Measurements from ENCODE around the gene GLMP.

GLMP gene

DNA sequence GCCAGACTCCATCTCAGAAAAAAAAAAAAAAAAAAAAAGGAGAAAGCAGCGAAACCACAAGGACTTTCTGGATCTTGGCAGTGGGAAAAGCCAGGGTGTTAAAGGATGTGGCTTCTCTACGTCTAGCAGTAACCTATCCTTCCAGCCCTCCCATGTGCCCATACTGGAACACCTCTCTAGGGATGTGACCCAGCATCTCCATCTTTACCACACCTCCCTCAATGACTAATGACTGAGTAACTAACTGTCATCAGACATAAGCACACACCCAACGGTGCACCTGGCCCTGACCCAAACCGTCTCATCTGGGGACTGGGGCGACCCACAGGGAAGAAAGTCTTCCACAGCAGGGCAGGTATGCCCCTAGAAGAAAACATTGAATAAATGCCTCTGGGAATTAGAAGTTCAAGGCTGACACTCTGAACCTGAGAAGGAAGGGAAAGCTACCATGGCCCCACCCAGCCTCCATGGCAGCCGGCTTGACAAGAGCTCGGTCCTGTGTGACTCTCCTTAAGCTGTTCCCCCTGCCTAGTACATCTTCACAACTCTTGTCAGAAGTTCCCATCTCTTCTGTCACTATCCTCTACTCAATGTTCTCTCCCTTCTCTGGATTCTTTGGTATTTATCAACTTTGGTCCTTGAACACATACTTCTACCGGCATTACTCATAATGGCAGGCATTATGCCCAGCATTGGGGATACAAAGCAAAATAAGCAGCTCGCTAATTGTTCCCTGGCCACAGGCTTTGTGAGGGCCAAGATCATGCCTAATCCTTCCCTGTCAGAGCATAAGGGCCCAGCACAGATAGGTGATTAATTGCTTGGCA, 32.8 kb downstream of the GLMP start:
- TF ChIP-seq ZNF274 (IDR thresholded peaks at IDR 0.05; ENCODE audit: low read depth, low read length) (no peak), SUZ12 (IDR thresholded peaks at IDR 0.05; ENCODE audit: extremely low read depth, insufficient read depth, insufficient read length) (no peak), YY1 (IDR thresholded peaks at IDR 0.05; ENCODE audit: insufficient read depth, insufficient read length) (no peak)
- Histone ChIP-seq H3K4me3 (ENCODE audit: insufficient read length, low read depth) (no peak overlapping the region), H3K9ac (ENCODE audit: insufficient read length, low read depth) (no peak overlapping the region), H3K4me1 (ENCODE audit: insufficient read depth, insufficient read length) (no peaks in the 10 kb centered on the region), H3K27me3 (ENCODE audit: insufficient read depth, insufficient read length) (no peaks in the 10 kb centered on the region), H3K36me3 (ENCODE audit: insufficient read depth, insufficient read length, low read length) (peaks cover 93% of the 10 kb centered on the region), H3K9me3 (ENCODE audit: insufficient read depth, low read length) (no peaks in the 10 kb centered on the region)
- DNase-seq (ENCODE audit: low read depth, low spot score), result no peak

DNA sequence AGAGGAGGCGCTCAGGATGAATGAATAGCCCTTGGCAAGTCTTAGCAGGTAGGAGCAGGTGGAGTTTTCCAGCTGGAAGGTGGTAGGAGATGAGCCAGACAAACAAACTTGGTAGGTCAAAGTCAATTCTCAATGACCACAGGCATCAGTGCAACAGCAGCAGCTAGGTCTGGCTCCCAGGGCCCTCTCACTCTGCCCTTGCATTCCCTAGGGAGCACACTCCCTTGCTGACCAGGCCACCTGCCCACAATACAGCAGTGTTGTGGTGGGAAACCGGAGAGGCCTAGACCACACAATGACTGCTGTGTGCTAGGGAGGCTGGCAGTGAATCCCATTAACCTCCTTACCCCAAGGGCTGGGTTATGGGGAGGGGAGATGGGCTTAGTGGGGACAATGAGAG, 34.6 kb downstream of the GLMP start:
- Histone ChIP-seq H3K36me3 (ENCODE audit: insufficient read depth, insufficient read length, low read length) (peaks cover 91% of the 10 kb centered on the region), H3K4me3 (ENCODE audit: insufficient read length, low read depth) (no peak overlapping the region), H3K9me3 (ENCODE audit: insufficient read depth, low read length) (no peaks in the 10 kb centered on the region), H3K9ac (ENCODE audit: insufficient read length, low read depth) (no peak overlapping the region), H3K4me1 (ENCODE audit: insufficient read depth, insufficient read length) (no peaks in the 10 kb centered on the region), H3K27me3 (ENCODE audit: insufficient read depth, insufficient read length) (no peaks in the 10 kb centered on the region)
- TF ChIP-seq ZNF274 (IDR thresholded peaks at IDR 0.05; ENCODE audit: low read depth, low read length), result no peak
- TF ChIP-seq SUZ12 (IDR thresholded peaks at IDR 0.05; ENCODE audit: extremely low read depth, insufficient read depth, insufficient read length), result no peak
- no peak for TF ChIP-seq YY1 (IDR thresholded peaks at IDR 0.05; ENCODE audit: insufficient read depth, insufficient read length)
- DNase-seq (ENCODE audit: low read depth, low spot score), result no peak

DNA sequence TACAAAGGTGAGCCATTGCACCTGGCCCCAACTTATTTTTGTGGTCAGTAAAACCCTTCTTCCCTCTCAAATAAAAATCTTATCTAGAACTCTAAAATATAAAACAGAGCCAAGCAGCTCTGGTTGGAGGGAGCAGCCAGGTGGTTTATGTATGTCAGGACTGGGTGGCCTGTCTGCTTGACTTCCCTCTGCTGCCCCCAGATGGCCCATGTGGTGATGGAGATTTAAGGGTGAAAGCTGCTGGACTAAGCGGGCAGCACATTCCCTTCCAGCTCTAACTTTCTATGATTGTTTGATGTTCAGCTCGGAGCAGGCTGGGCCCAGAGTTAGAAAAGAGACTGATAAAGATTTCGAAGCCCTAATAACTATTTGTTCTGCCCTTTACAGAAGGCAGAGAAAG, 35.7 kb downstream of the GLMP start:
- Histone ChIP-seq H3K9ac (ENCODE audit: insufficient read length, low read depth) (no peak overlapping the region), H3K9me3 (ENCODE audit: insufficient read depth, low read length) (no peaks in the 10 kb centered on the region), H3K4me3 (ENCODE audit: insufficient read length, low read depth) (no peak overlapping the region), H3K4me1 (ENCODE audit: insufficient read depth, insufficient read length) (no peaks in the 10 kb centered on the region), H3K36me3 (ENCODE audit: insufficient read depth, insufficient read length, low read length) (peaks cover 88% of the 10 kb centered on the region), H3K27me3 (ENCODE audit: insufficient read depth, insufficient read length) (no peaks in the 10 kb centered on the region)
- no peak for DNase-seq (ENCODE audit: low read depth, low spot score)
- TF ChIP-seq ZNF274 (IDR thresholded peaks at IDR 0.05; ENCODE audit: low read depth, low read length), result no peak
- TF ChIP-seq YY1 (IDR thresholded peaks at IDR 0.05; ENCODE audit: insufficient read depth, insufficient read length), result no peak
- no peak for TF ChIP-seq SUZ12 (IDR thresholded peaks at IDR 0.05; ENCODE audit: extremely low read depth, insufficient read depth, insufficient read length)

DNA sequence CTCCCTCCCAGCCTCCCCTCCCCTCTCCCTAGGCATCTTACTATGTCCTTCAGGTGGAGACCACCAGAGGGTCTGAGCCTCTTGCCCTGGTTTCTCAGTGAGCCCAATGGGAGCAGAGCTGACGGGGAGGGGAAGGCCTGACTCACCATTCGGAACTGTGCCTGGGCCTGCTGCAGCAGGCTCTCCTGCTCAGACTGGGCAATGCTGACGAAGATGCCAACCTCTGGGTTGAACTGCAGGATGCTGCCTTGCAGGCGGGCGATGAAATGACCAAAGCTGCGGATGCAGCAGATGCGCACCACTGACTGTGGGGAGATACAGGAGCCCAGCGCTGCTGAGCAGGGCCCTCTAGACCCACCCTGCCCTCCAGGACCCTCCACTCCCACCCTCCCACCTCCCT, 36.6 kb downstream of the GLMP start:
- no peak for DNase-seq (ENCODE audit: low read depth, low spot score)
- Histone ChIP-seq H3K9ac (ENCODE audit: insufficient read length, low read depth) (no peak overlapping the region), H3K4me1 (ENCODE audit: insufficient read depth, insufficient read length) (no peaks in the 10 kb centered on the region), H3K27me3 (ENCODE audit: insufficient read depth, insufficient read length) (no peaks in the 10 kb centered on the region), H3K9me3 (ENCODE audit: insufficient read depth, low read length) (no peaks in the 10 kb centered on the region), H3K36me3 (ENCODE audit: insufficient read depth, insufficient read length, low read length) (peaks cover 90% of the 10 kb centered on the region), H3K4me3 (ENCODE audit: insufficient read length, low read depth) (no peak overlapping the region)
- TF ChIP-seq SUZ12 (IDR thresholded peaks at IDR 0.05; ENCODE audit: extremely low read depth, insufficient read depth, insufficient read length), result no peak
- TF ChIP-seq YY1 (IDR thresholded peaks at IDR 0.05; ENCODE audit: insufficient read depth, insufficient read length), result no peak
- TF ChIP-seq ZNF274 (IDR thresholded peaks at IDR 0.05; ENCODE audit: low read depth, low read length), result no peak

DNA sequence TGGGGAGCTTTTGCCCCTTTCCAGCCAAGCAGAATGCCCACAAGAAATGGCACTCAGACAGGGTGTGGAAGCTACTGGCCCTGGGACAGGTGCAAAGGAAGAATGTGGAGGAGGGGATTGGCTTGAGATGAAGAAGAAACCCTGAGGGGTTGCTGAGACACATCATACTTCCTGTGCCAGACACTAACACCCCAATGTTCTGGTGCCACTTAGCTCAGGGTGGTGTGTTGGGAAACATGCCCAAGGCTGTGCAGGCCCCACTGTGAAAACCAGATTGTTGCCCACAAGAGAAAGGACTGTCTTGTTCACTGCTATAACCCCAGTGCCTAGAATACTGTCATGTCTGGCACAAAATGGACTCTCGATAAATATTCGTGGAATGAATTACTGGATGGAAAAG, 37.8 kb downstream of the GLMP start:
- no peaks in the 10 kb centered on the region for H3K4me1 ChIP-seq (ENCODE audit: insufficient read depth, insufficient read length)
- H3K9ac ChIP-seq (ENCODE audit: insufficient read length, low read depth), result no peak overlapping the region
- H3K36me3 ChIP-seq (ENCODE audit: insufficient read depth, insufficient read length, low read length), result peaks cover 90% of the 10 kb centered on the region
- H3K4me3 ChIP-seq (ENCODE audit: insufficient read length, low read depth), result no peak overlapping the region
- no peaks in the 10 kb centered on the region for H3K9me3 ChIP-seq (ENCODE audit: insufficient read depth, low read length)
- no peak for DNase-seq (ENCODE audit: low read depth, low spot score)
- no peak for TF ChIP-seq SUZ12 (IDR thresholded peaks at IDR 0.05; ENCODE audit: extremely low read depth, insufficient read depth, insufficient read length)
- no peak for TF ChIP-seq ZNF274 (IDR thresholded peaks at IDR 0.05; ENCODE audit: low read depth, low read length)
- TF ChIP-seq YY1 (IDR thresholded peaks at IDR 0.05; ENCODE audit: insufficient read depth, insufficient read length), result no peak
- H3K27me3 ChIP-seq (ENCODE audit: insufficient read depth, insufficient read length), result no peaks in the 10 kb centered on the region

DNA sequence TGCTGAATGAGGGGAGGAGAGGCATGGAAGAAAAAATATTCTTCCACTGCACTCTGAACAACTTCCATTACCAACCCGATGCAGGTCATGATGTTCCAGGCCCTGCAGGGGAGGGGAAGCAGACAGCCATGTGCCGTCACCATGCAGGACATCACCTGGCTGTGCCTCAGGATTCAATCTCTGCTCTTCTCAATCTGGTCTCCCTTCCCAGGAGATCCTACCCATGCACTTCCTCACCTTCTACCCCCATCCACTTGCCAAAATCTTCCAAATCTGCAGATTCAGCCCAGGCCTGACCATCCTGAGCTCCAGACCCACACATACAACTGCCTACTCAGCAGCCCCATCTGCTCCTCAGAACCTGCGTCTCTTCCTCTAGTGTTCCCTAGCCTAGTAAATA, 41.8 kb downstream of the GLMP start:
- Histone ChIP-seq H3K27me3 (ENCODE audit: insufficient read depth, insufficient read length) (no peaks in the 10 kb centered on the region), H3K4me1 (ENCODE audit: insufficient read depth, insufficient read length) (peaks cover 27% of the 10 kb centered on the region), H3K9me3 (ENCODE audit: insufficient read depth, low read length) (no peaks in the 10 kb centered on the region), H3K36me3 (ENCODE audit: insufficient read depth, insufficient read length, low read length) (peaks cover 95% of the 10 kb centered on the region), H3K4me3 (ENCODE audit: insufficient read length, low read depth) (no peak overlapping the region), H3K9ac (ENCODE audit: insufficient read length, low read depth) (no peak overlapping the region)
- no peak for DNase-seq (ENCODE audit: low read depth, low spot score)
- TF ChIP-seq YY1 (IDR thresholded peaks at IDR 0.05; ENCODE audit: insufficient read depth, insufficient read length), result no peak
- TF ChIP-seq SUZ12 (IDR thresholded peaks at IDR 0.05; ENCODE audit: extremely low read depth, insufficient read depth, insufficient read length), result no peak
- TF ChIP-seq ZNF274 (IDR thresholded peaks at IDR 0.05; ENCODE audit: low read depth, low read length), result no peak

DNA sequence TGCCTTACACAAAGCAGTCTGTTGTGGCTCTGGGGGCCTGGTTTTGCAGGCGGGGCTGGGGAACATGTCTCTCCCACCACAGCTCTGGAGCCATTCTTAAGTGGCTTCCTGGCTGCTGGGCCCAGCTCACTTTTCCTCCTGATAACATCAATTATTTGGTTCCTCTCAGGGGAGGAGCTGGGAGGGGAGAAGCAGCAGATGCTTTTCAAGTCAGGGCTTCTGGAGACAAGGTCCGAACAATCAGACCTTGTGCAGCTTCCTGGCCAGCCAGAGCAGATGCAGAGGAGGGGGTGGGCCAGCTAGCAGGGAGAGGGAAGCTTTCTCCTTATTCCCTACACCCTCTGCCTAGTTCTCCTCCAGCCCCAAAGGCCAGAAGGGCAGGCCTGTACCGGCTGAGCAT, 44.0 kb downstream of the GLMP start:
- no peaks in the 10 kb centered on the region for H3K9me3 ChIP-seq (ENCODE audit: insufficient read depth, low read length)
- H3K27me3 ChIP-seq (ENCODE audit: insufficient read depth, insufficient read length), result no peaks in the 10 kb centered on the region
- TF ChIP-seq YY1 (IDR thresholded peaks at IDR 0.05; ENCODE audit: insufficient read depth, insufficient read length) (no peak), ZNF274 (IDR thresholded peaks at IDR 0.05; ENCODE audit: low read depth, low read length) (no peak), SUZ12 (IDR thresholded peaks at IDR 0.05; ENCODE audit: extremely low read depth, insufficient read depth, insufficient read length) (no peak)
- H3K9ac ChIP-seq (ENCODE audit: insufficient read length, low read depth), result no peak overlapping the region
- DNase-seq (ENCODE audit: low read depth, low spot score), result no peak
- H3K4me3 ChIP-seq (ENCODE audit: insufficient read length, low read depth), result no peak overlapping the region
- peaks cover 93% of the 10 kb centered on the region for H3K36me3 ChIP-seq (ENCODE audit: insufficient read depth, insufficient read length, low read length)
- peaks cover 44% of the 10 kb centered on the region for H3K4me1 ChIP-seq (ENCODE audit: insufficient read depth, insufficient read length)

Data from NT2/D1 (cell line).